Caco-2 (cell line): ENCODE results near the gene PDZD2. TPM values are rescaled to one million over a fixed set of nuclear protein-coding genes. Genes with fewer than 3 reads are reported as not detected.

Experiments
- BruUV-seq: library from RNA; stranded (reverse); fragments of 400-500 nt; replicated peaks from 2 replicates; lab custom pipeline; 2021; lab: Mats Ljungman, UMichigan
- CTCF ChIA-PET: fragments of 300-600 bp; sonication (Branson Sonifier 250); formaldehyde crosslinking; loops from one replicate; lab custom pipeline; 2022; ENCODE audit warnings: antibody characterized with exemption; lab: Charles Lee
- POLR2A ChIA-PET: fragments of 300-600 bp; sonication (Branson Sonifier 250); formaldehyde crosslinking; loops from one replicate; lab custom pipeline; 2022; ENCODE audit warnings: antibody characterized with exemption; lab: Charles Lee
- DNase-seq, 2 experiments: peaks; one replicate each; pipeline versions ENCODE4 v3.0.0 to v3.0.0-alpha.2; 2020 to 2022
- H3K27me3 ChIP-seq: replicated peaks from 2 replicates; pipeline ENCODE4 v1.6.0; 2011; ENCODE audit warnings: low read length; ENCODE audit not compliant: control insufficient read depth, insufficient read depth
- H3K36me3 ChIP-seq: 2 replicates; pipeline ENCODE4 v1.5.1; 2011; ENCODE audit warnings: low read length; ENCODE audit not compliant: control insufficient read depth, insufficient read depth
- H3K4me1 ChIP-seq: fragments of 250-450 bp; sonication (Bioruptor Pico); 2 replicates; pipeline ENCODE4 v1.5.1; 2020; ENCODE audit warnings: mild to moderate bottlenecking
- H3K4me3 ChIP-seq: 2 replicates; pipeline ENCODE4 v1.5.1; 2011; ENCODE audit warnings: low read depth, mild to moderate bottlenecking, control low read depth, low read length
- H3K9me3 ChIP-seq: fragments of 250-450 bp; sonication (Bioruptor Pico); 2 replicates; pipeline ENCODE4 v1.5.1; 2020; ENCODE audit warnings: mild to moderate bottlenecking, moderate library complexity
- H3K27ac Mint-ChIP-seq: one replicate; pipeline ENCODE4 v1.8.0; 2022; ENCODE audit warnings: mixed read lengths; ENCODE audit not compliant: unreplicated experiment
- H3K27me3 Mint-ChIP-seq: one replicate; pipeline ENCODE4 v1.8.0; 2022; ENCODE audit warnings: mixed read lengths; ENCODE audit not compliant: insufficient read depth, unreplicated experiment
- H3K36me3 Mint-ChIP-seq: one replicate; pipeline ENCODE4 v1.8.0; 2022; ENCODE audit warnings: mild to moderate bottlenecking, mixed read lengths; ENCODE audit not compliant: insufficient read depth, unreplicated experiment
- H3K4me1 Mint-ChIP-seq: one replicate; pipeline ENCODE4 v1.8.0; 2022; ENCODE audit warnings: low read depth, mixed read lengths; ENCODE audit not compliant: unreplicated experiment
- H3K4me3 Mint-ChIP-seq: one replicate; pipeline ENCODE4 v1.8.0; 2022; ENCODE audit warnings: mild to moderate bottlenecking, moderate library complexity, mixed read lengths; ENCODE audit not compliant: unreplicated experiment
- H3K9me3 Mint-ChIP-seq: one replicate; pipeline ENCODE4 v1.8.0; 2022; ENCODE audit warnings: mixed read lengths; ENCODE audit not compliant: unreplicated experiment
- intact Hi-C: fragments of 100-400 bp; cut with micrococcal nuclease; formaldehyde crosslinking; loops from one replicate; pipeline ENCODE4 v1.10.0; 2022; ENCODE audit not compliant: unreplicated experiment
- total RNA-seq: library from RNA; stranded (reverse); gene quantifications from 2 replicates; pipeline ENCODE4 v1.2.3, GENCODE V29; 2022
- TF ChIP-seq, protein P1 (sequence below), 2 experiments: fragments of 200-600 bp in 1 of 2; IDR thresholded peaks; 1 replicate in 1 of 2; 2 replicates in 1 of 2; pipeline versions ENCODE4 v1.5.1 to v1.8.0; 2011 to 2022; ENCODE audit warnings: antibody characterized with exemption in 1 of 2, control low read depth in 1 of 2, inconsistent platforms in 1 of 2, low read depth in 1 of 2, low read length in 1 of 2, mild to moderate bottlenecking in 1 of 2, moderate library complexity in 1 of 2; ENCODE audit not compliant: insufficient read depth in 1 of 2, severe bottlenecking in 1 of 2, unreplicated experiment in 1 of 2

Gene PDZD2
- total RNA-seq, 1 experiment from 2014 or later = 0.16 TPM

DNA sequence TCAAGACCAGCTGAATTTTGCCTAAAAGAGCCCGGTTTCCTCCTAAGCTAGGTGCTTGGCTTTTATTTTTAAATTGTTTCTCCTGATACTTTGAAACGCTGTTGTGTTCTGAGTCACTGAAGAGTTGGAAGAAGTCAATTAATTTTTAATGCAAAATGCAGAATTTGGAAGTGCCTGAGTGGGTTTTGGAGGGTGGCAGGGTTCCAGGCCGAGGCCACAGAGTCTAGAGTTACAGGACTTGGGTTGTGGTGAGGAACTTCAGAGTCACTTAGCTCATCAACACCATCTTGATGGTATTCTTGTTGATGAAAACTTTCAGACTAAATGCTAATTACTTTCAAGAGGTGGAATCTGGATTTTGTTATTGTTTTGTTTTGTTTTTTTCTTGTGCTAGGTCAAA is 130.6 kb downstream of the PDZD2 start:
- TF ChIP-seq, protein P1, sequence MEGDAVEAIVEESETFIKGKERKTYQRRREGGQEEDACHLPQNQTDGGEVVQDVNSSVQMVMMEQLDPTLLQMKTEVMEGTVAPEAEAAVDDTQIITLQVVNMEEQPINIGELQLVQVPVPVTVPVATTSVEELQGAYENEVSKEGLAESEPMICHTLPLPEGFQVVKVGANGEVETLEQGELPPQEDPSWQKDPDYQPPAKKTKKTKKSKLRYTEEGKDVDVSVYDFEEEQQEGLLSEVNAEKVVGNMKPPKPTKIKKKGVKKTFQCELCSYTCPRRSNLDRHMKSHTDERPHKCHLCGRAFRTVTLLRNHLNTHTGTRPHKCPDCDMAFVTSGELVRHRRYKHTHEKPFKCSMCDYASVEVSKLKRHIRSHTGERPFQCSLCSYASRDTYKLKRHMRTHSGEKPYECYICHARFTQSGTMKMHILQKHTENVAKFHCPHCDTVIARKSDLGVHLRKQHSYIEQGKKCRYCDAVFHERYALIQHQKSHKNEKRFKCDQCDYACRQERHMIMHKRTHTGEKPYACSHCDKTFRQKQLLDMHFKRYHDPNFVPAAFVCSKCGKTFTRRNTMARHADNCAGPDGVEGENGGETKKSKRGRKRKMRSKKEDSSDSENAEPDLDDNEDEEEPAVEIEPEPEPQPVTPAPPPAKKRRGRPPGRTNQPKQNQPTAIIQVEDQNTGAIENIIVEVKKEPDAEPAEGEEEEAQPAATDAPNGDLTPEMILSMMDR (IDR thresholded peaks at IDR 0.05; ENCODE audit: insufficient read depth in 1 of 2, low read depth in 1 of 2, low read length in 1 of 2, severe bottlenecking in 1 of 2, unreplicated experiment in 1 of 2) = no peak
- no peaks in the 10 kb centered on the region for H3K27me3 ChIP-seq
- H3K4me1 ChIP-seq = no peaks in the 10 kb centered on the region
- no peaks in the 10 kb centered on the region for H3K36me3 ChIP-seq
- DNase-seq = no peak
- Mint-ChIP-seq H3K36me3 (no peaks in the 10 kb centered on the region), H3K27ac (no peak overlapping the region), H3K9me3 (no peaks in the 10 kb centered on the region), H3K4me1 (no peaks in the 10 kb centered on the region), H3K4me3 (no peak overlapping the region), H3K27me3 (peaks cover 29% of the 10 kb centered on the region)
- POLR2A ChIA-PET = no interaction called here
- intact Hi-C loops = loop anchor here (2.0 kb wide), 1 partner anchor 39 kb away; no protein-coding TSS in a partner anchor
- CTCF ChIA-PET = interaction anchor here (1.1 kb wide), 1 partner anchor 39 kb away, joined by 4 read pairs; no protein-coding TSS in a partner anchor
- no peak overlapping the region for H3K4me3 ChIP-seq
- no peaks in the 10 kb centered on the region for H3K9me3 ChIP-seq
- BruUV-seq = no TSS peak

DNA sequence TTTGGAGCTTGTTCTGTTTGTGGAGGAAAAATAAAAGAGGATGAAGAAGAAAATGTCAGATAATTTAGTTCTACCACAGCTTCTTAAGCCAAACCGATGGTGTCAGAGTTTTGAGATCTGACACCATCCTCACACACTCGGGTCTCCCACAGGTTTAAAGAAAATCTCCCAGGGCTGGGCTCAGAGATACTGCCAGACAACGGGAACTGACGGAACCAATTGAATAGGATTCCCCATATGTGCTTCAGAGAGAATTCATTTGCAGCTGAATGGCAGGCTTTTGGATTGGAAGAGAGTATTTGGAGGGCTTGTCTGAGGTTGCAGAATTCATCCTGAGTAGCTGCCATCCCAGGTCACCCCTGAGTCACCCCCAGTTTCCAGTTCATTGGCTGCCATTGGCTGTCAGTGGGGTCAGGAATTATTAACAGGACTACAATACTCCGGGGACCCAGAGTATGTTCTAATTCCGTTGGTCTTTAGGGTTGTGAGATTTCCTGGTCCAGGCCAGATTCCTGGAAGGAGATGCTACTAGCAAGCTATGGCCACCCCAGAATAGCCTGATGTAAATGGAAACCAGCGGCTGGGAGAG is 131.3 kb downstream of the PDZD2 start:
- Histone ChIP-seq H3K4me1 (no peaks in the 10 kb centered on the region), H3K36me3 (no peaks in the 10 kb centered on the region), H3K4me3 (no peak overlapping the region), H3K9me3 (no peaks in the 10 kb centered on the region), H3K27me3 (no peaks in the 10 kb centered on the region)
- intact Hi-C loops = no loop called here
- Mint-ChIP-seq H3K27me3 (peaks cover 27% of the 10 kb centered on the region), H3K9me3 (no peaks in the 10 kb centered on the region), H3K4me3 (no peak overlapping the region), H3K36me3 (no peaks in the 10 kb centered on the region), H3K4me1 (no peaks in the 10 kb centered on the region), H3K27ac (no peak overlapping the region)
- POLR2A ChIA-PET = no interaction called here
- no TSS peak for BruUV-seq
- TF ChIP-seq, protein P1 (IDR thresholded peaks at IDR 0.05; ENCODE audit: insufficient read depth in 1 of 2, low read depth in 1 of 2, low read length in 1 of 2, severe bottlenecking in 1 of 2, unreplicated experiment in 1 of 2) = no peak
- DNase-seq = no peak
- CTCF ChIA-PET = interaction anchor here (1.1 kb wide), 1 partner anchor 39 kb away, joined by 4 read pairs; no protein-coding TSS in a partner anchor

DNA sequence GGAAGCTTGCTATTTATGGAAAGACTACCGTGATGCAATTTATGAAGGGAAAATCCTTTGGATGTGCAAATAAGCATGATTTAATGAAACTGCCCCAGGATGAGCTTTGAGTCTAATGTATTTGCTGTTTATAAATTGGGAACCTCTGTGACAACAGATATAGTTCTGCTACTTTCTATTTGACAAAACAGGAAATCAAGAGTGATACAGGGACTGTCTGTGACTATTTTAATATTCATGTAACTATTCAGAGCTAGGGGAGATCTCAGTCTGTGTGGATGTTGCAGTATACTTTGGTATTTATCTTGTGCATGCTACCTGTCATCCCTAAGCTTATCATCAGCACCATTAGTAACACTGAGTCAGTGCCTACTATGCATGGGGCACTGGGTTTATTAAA is 132.1 kb downstream of the PDZD2 start:
- 0 out of 2 replicates have a peak, but pooled peaks cover 1% of the 10 kb centered on the region for H3K9me3 ChIP-seq
- no peaks in the 10 kb centered on the region for H3K27me3 ChIP-seq
- ChIA-PET CTCF (no interaction called here), POLR2A (no interaction called here)
- H3K27ac Mint-ChIP-seq = no peak overlapping the region
- DNase-seq = no peak
- no peaks in the 10 kb centered on the region for H3K36me3 ChIP-seq
- intact Hi-C loops = no loop called here
- TF ChIP-seq, protein P1 (IDR thresholded peaks at IDR 0.05; ENCODE audit: insufficient read depth in 1 of 2, low read depth in 1 of 2, low read length in 1 of 2, severe bottlenecking in 1 of 2, unreplicated experiment in 1 of 2) = no peak
- no peaks in the 10 kb centered on the region for H3K4me1 ChIP-seq
- BruUV-seq = no TSS peak
- no peaks in the 10 kb centered on the region for H3K36me3 Mint-ChIP-seq
- peaks cover 23% of the 10 kb centered on the region for H3K27me3 Mint-ChIP-seq
- no peak overlapping the region for H3K4me3 Mint-ChIP-seq
- no peaks in the 10 kb centered on the region for H3K4me1 Mint-ChIP-seq
- H3K9me3 Mint-ChIP-seq = no peaks in the 10 kb centered on the region
- H3K4me3 ChIP-seq = no peak overlapping the region
